NCI-H748 (cell line): Measurements from ENCODE around the gene SLC35G4.
"Not testable (repeated sequence)": the region's sequence is repeated elsewhere in the genome, so short reads cannot be mapped to it uniquely, and the experiment has no call there.

Experiments used
- DNase-seq: peaks from one replicate; lab custom pipeline; 2025; ENCODE audit not compliant: unreplicated experiment; lab: John Stamatoyannopoulos, UW

Gene SLC35G4

GRCh38 chr18:11609488-11609887 lies at the start of gene SLC35G4:
SLC35G4 (plus strand) TSS chr18:11609596; CDS start chr18:11609596, 0 bp downstream.
- DNase-seq: not testable (repeated sequence)

DNA sequence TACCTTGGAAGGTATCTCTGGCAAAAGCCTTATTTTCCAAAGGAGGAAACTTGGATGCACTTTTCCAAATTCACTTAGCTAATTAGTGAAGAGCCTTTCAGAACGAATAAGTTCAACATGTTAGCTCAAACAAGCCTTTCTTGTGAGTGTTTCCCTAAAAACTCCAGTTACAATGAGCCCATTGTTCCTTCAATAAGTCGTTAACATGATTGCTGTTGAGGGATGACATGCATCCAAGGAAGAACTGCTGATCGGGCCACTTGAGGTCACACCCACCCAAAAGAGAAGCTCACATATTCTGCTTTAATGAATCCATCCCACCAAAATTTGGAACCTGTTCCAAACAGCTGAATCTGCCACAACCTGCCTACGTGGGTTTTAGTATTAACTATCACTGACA lies 48.1 kb upstream of the SLC35G4 start:
- no peak for DNase-seq

GRCh38 chr18:11565716-11566115 lies 43.7 kb upstream of the SLC35G4 start:
- no peak for DNase-seq

GRCh38 chr18:11566236-11566965 lies 43.0 kb upstream of the SLC35G4 start:
- DNase-seq: no peak

DNA sequence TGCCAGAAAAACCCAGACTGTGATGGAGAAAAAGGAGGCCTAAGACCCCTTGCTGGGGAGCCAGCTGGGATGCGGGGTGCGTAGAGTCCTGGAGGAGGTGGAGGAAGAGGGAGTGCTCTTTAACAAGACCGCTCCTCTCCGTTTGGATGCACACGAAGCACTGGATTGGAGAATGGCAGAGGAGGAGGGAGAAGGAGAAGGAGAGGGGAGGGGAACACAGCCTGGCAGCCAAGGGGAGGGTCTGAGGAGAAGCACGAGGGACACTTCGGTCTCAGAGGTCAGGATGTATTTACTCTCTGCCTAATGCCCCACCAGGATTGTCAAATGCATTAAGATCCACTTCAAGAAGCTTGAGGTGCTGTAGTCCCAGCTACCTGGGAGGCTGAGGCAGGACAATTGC lies 42.0 kb upstream of the SLC35G4 start:
- DNase-seq: no peak

GRCh38 chr18:11570073-11570588 lies 39.3 kb upstream of the SLC35G4 start:
- DNase-seq: no peak

- DNase-seq: no peak
Observed at GRCh38 chr18:11570769-11571412, 38.5 kb upstream of the SLC35G4 start.

- DNase-seq: no peak
Observed at GRCh38 chr18:11572201-11572600, 37.2 kb upstream of the SLC35G4 start.

DNA sequence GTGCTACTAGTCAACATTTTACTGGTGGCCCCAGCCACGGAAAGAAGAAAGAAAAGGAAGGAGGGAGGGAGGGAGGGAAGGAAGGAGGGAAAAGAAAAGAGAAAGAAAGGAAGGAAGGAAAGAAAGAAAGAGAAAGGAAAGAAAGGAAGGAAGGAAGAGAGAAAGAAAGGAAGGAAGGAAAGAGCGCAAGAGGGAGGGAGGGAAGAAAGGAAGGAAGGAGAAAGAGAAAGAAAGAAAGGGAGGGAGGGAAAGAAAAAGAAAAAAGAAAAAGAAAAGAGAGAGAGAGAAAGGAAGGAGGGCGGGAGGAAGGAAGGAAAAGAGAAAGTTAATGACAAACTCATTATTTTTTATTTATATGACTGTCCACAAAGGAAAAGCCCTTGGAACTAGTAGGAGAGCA lies 34.9 kb upstream of the SLC35G4 start:
- DNase-seq: no peak

GRCh38 chr18:11577271-11578112 lies 31.9 kb upstream of the SLC35G4 start:
- no peak for DNase-seq

DNA sequence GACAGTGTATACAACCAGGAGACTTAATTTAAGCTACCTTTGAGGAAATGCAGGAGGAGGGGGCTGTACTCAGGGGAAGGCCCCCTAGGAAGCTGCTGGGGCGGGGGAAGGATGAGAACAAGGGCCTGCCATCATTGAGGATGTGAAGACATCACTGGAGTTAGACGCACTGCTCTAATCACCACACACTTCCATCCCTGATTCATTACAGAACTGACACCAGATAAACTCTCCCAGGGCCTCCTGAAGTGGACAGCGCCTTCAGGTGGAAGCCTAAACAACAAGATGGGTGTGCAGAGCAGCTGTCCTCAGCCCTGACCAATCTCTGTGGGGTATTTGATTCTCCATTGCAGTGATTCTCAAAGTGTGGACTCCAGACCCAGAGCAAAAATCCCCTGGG lies 30.6 kb upstream of the SLC35G4 start:
- DNase-seq: no peak

DNA sequence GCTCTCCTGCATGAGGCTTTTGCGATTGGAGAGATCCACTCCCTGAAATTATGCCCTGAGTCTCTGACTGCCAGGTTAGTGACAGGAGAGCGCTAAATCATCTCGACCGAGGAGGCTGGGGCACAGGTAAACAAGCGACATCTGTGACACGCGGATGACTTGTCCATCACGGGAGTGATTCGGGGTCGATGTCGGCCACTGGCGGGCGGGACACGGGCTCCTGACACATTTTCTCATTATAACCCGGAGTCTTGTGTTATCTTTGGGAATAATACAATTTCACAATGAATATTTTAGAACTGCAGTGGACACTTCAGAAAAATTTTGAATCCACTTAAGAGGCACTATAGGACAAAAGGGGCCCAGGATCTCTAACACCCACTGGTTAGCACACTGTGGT lies 29.5 kb upstream of the SLC35G4 start:
- DNase-seq: no peak

DNA sequence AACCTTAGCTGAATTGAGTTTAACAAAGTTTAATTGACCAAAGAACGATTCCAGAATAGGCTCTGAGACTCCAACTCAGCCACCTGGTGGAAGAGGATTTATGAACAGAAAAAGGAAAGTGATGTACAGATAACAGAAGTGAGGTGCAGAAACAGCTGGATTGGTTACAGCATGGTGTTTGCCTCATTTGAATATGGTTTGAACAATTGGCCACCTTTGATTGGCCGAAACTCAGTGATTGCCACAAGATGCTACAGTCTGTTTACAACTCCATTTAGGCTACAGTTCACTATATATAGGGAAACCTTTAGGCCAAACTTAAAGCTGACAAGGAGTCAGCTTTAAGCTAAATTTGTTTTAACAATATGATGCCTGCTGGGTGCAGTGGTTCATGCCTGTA lies 28.1 kb upstream of the SLC35G4 start:
- DNase-seq: no peak

DNA sequence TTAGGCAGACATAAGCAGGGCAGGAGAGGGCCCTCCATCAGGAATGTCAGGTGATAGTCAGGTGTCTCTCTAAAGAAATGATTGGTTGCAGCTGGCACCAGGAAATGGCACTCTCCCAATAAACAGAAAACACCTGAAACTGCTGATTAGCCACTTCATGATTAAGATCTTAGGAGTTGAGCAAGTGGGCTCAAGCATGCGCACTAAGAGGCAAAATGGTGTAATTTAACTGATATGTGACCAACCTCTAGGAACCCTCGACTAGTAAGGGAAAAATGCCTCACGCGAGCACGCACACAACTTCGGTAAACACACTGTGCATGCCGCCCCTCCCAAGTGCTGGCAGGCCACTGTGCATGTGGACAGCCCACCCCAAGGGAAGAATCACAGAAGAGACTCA lies 23.8 kb upstream of the SLC35G4 start:
- no peak for DNase-seq

DNA sequence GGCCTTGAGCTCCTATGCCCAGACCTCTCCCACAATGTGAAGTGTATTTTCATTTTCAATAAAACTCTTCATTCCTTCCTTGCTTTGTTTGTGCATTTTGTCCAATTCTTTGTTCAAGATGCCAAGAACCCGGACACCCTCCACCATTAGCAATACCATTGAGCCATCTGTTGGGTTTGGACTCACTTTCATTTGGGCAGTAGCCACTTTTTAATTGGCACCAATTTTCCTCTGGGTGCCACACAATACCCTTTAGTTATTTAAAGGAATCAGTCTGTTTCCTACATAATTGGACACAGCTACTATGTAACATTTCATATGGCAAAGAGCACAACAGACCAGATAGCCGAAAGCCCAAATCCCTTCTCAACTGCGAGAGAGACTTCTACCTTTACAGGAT lies 22.5 kb upstream of the SLC35G4 start:
- DNase-seq: no peak

DNA sequence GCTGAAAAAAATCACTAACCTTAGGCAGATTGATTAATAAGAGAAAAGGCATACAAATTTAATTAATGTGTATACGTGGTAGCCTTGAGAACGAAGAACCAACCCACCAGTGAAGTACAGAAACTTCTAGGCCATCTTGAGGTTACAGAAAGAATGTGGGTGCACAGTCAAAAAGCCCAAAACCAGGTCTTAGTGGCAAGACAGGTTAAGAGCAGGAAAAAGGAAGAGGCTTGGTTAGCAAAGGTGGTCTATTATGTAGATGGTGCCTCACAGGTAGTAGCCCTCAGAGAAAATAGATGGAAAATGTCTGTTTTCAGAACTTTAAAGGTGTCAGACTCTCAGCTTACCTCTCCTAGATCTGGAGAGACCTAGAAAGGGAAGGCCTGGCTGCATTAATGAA lies 22.0 kb upstream of the SLC35G4 start:
- DNase-seq: no peak

- DNase-seq: no peak
Observed at GRCh38 chr18:11587846-11588245, 21.6 kb upstream of the SLC35G4 start.

DNA sequence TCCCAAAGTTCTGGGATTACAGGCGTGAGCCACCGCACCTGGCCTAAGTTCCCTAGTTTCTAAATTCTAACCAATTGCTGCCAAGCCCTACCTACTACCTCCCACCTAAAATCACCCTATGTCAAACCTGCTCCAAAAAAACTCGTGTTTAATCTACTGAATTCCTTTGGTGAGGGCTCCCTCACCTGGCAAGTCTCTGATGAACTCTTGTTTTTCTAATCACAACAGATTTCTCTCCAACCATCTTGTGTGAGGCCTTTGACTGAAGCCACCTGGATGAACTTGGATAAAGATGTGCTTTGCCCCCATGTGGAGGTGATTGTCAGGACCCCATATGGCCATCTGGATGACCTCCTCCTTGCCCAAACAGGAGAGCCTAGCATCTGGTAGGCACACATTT lies 17.4 kb upstream of the SLC35G4 start:
- DNase-seq: no peak

GRCh38 chr18:11600321-11600720 lies 9.1 kb upstream of the SLC35G4 start:
- DNase-seq: no peak

GRCh38 chr18:11607906-11608305 lies 1.5 kb upstream of the SLC35G4 start:
- DNase-seq: no peak

GRCh38 chr18:11608618-11609017 lies 778 bp upstream of the SLC35G4 start:
- not testable (repeated sequence) for DNase-seq

- DNase-seq: not testable (repeated sequence)
Observed at GRCh38 chr18:11613073-11613472, 3.7 kb downstream of the SLC35G4 start.
